ENCODE results near the gene ZNF33A.

Gene ZNF33A

GRCh38 chr10:37976091-37976879, 34.2 kb upstream of the ZNF33A start, which contains the start of gene ZNF25:
ZNF25 (minus strand) TSS chr10:37976647; CDS start chr10:37971722, 4,925 bp downstream.
- Histone ChIP-seq H3K79me1 (replicated peaks; ENCODE audit: low read length, poor library complexity, severe bottlenecking) (peaks cover 13% of the 10 kb centered on the region), H3K4me1 (ENCODE audit: control insufficient read depth, insufficient read depth, low read depth, low read length) (no peaks in the 10 kb centered on the region), H3K4me2 (ENCODE audit: low read length, poor library complexity, severe bottlenecking) (peak within 1 kb of the TSS; percentile 91), H2BK15ac (ENCODE audit: low read depth, poor library complexity, severe bottlenecking) (peak within 1 kb of the TSS; percentile 67), H3K9ac (ENCODE audit: low read length) (peak within 1 kb of the TSS; percentile 97), H3K4me3 (ENCODE audit: insufficient read depth in 1 of 2, low read depth in 1 of 2, low read length in 2 of 2) (peak within 1 kb of the TSS; percentile 94), H4K8ac (ENCODE audit: low read length) (peak within 1 kb of the TSS; percentile 94), H3K36me3 (ENCODE audit: control insufficient read depth in 1 of 2, insufficient read depth in 2 of 2, low read depth in 1 of 2, low read length in 2 of 2) (no peaks in the 10 kb centered on the region), H3K23ac (ENCODE audit: low read length in 2 of 2) (peak within 1 kb of the TSS in 1 of 2 experiments; percentile 78), H3K4ac (ENCODE audit: low read depth in 1 of 2, low read length in 2 of 2) (peak within 1 kb of the TSS; percentile 64 to 83), H4K91ac (ENCODE audit: low read length) (peak within 1 kb of the TSS; percentile 99), H3K14ac (ENCODE audit: low read length in 2 of 2) (peak within 1 kb of the TSS; percentile 66 to 91), H3K18ac (ENCODE audit: low read depth in 1 of 2, low read length in 2 of 2) (peak within 1 kb of the TSS; percentile 85 to 96), H2AK5ac (ENCODE audit: low read length, severe bottlenecking) (no peak within 1 kb of the TSS), H3K9me3 (ENCODE audit: control insufficient read depth, low read length) (no peaks in the 10 kb centered on the region), H3K27ac (ENCODE audit: low read length, poor library complexity, severe bottlenecking) (peak within 1 kb of the TSS; percentile 4), H2BK12ac (ENCODE audit: low read length in 2 of 2) (peak within 1 kb of the TSS in 1 of 2 experiments; percentile 3), H2AFZ (ENCODE audit: low read depth, low read length) (peak within 1 kb of the TSS; percentile 96), H2BK5ac (ENCODE audit: low read depth, low read length, poor library complexity, severe bottlenecking) (peak within 1 kb of the TSS; percentile 89), H3K27me3 (ENCODE audit: control insufficient read depth in 1 of 2, insufficient read depth in 1 of 2, low read length in 2 of 2) (no peaks in the 10 kb centered on the region), H2BK120ac (ENCODE audit: low read depth, low read length) (peak within 1 kb of the TSS; percentile 79)
- under 1% methylated on average over 61 of the region's 66 CpGs for WGBS
- DNase-seq, result peak; percentile 98

GRCh38 chr10:37976880-37977203, 33.6 kb upstream of the ZNF33A start:
- Histone ChIP-seq H4K91ac (ENCODE audit: low read length) (no peak overlapping the region), H3K4me3 (ENCODE audit: insufficient read depth in 1 of 2, low read depth in 1 of 2, low read length in 2 of 2) (peak overlapping the region in 1 of 2 experiments; percentile 94), H3K4me1 (ENCODE audit: control insufficient read depth, insufficient read depth, low read depth, low read length) (no peaks in the 10 kb centered on the region), H3K4me2 (ENCODE audit: low read length, poor library complexity, severe bottlenecking) (peak overlapping the region; percentile 24), H2BK15ac (ENCODE audit: low read depth, poor library complexity, severe bottlenecking) (no peak overlapping the region), H4K8ac (ENCODE audit: low read length) (no peak overlapping the region), H2AK5ac (ENCODE audit: low read length, severe bottlenecking) (no peak overlapping the region), H3K27me3 (ENCODE audit: control insufficient read depth in 1 of 2, insufficient read depth in 1 of 2, low read length in 2 of 2) (no peaks in the 10 kb centered on the region), H3K14ac (ENCODE audit: low read length in 2 of 2) (no peak overlapping the region), H3K9ac (ENCODE audit: low read length) (peak overlapping the region; percentile 97), H2AFZ (ENCODE audit: low read depth, low read length) (peak overlapping the region; percentile 93), H2BK5ac (ENCODE audit: low read depth, low read length, poor library complexity, severe bottlenecking) (no peak overlapping the region), H2BK120ac (ENCODE audit: low read depth, low read length) (no peak overlapping the region), H3K36me3 (ENCODE audit: control insufficient read depth in 1 of 2, insufficient read depth in 2 of 2, low read depth in 1 of 2, low read length in 2 of 2) (no peaks in the 10 kb centered on the region), H3K79me1 (replicated peaks; ENCODE audit: low read length, poor library complexity, severe bottlenecking) (peaks cover 10% of the 10 kb centered on the region), H3K27ac (ENCODE audit: low read length, poor library complexity, severe bottlenecking) (no peak overlapping the region), H3K9me3 (ENCODE audit: control insufficient read depth, low read length) (no peaks in the 10 kb centered on the region), H3K18ac (ENCODE audit: low read depth in 1 of 2, low read length in 2 of 2) (no peak overlapping the region), H2BK12ac (ENCODE audit: low read length in 2 of 2) (no peak overlapping the region), H3K4ac (ENCODE audit: low read depth in 1 of 2, low read length in 2 of 2) (no peak overlapping the region), H3K23ac (ENCODE audit: low read length in 2 of 2) (no peak overlapping the region)
- WGBS, result 65% methylated on average over 7 of the region's 9 CpGs
- no peak for DNase-seq

GRCh38 chr10:37991655-37992054, 18.8 kb upstream of the ZNF33A start:
- Histone ChIP-seq H3K4ac (ENCODE audit: low read depth in 1 of 2, low read length in 2 of 2) (no peak overlapping the region), H4K8ac (ENCODE audit: low read length) (no peak overlapping the region), H3K23ac (ENCODE audit: low read length in 2 of 2) (no peak overlapping the region), H2BK15ac (ENCODE audit: low read depth, poor library complexity, severe bottlenecking) (no peak overlapping the region), H3K4me2 (ENCODE audit: low read length, poor library complexity, severe bottlenecking) (no peak overlapping the region), H3K18ac (ENCODE audit: low read depth in 1 of 2, low read length in 2 of 2) (no peak overlapping the region), H2BK120ac (ENCODE audit: low read depth, low read length) (no peak overlapping the region), H3K79me1 (replicated peaks; ENCODE audit: low read length, poor library complexity, severe bottlenecking) (no peaks in the 10 kb centered on the region), H3K27me3 (ENCODE audit: control insufficient read depth in 1 of 2, insufficient read depth in 1 of 2, low read length in 2 of 2) (no peaks in the 10 kb centered on the region), H3K36me3 (ENCODE audit: control insufficient read depth in 1 of 2, insufficient read depth in 2 of 2, low read depth in 1 of 2, low read length in 2 of 2) (no peaks in the 10 kb centered on the region), H3K14ac (ENCODE audit: low read length in 2 of 2) (no peak overlapping the region), H3K27ac (ENCODE audit: low read length, poor library complexity, severe bottlenecking) (no peak overlapping the region), H3K4me3 (ENCODE audit: insufficient read depth in 1 of 2, low read depth in 1 of 2, low read length in 2 of 2) (no peak overlapping the region), H3K9ac (ENCODE audit: low read length) (no peak overlapping the region), H2AFZ (ENCODE audit: low read depth, low read length) (no peak overlapping the region), H2BK5ac (ENCODE audit: low read depth, low read length, poor library complexity, severe bottlenecking) (no peak overlapping the region), H2AK5ac (ENCODE audit: low read length, severe bottlenecking) (no peak overlapping the region), H3K9me3 (ENCODE audit: control insufficient read depth, low read length) (peaks cover 2% of the 10 kb centered on the region), H4K91ac (ENCODE audit: low read length) (no peak overlapping the region), H3K4me1 (ENCODE audit: control insufficient read depth, insufficient read depth, low read depth, low read length) (no peaks in the 10 kb centered on the region), H2BK12ac (ENCODE audit: low read length in 2 of 2) (no peak overlapping the region)
- no CpG with 5 or more reads among the region's 2 CpGs for WGBS
- no peak for DNase-seq

- H2BK5ac ChIP-seq (ENCODE audit: low read depth, low read length, poor library complexity, severe bottlenecking), result no peak overlapping the region
- H3K27ac ChIP-seq (ENCODE audit: low read length, poor library complexity, severe bottlenecking), result no peak overlapping the region
- no peak overlapping the region for H2BK120ac ChIP-seq (ENCODE audit: low read depth, low read length)
- no peaks in the 10 kb centered on the region for H3K27me3 ChIP-seq (ENCODE audit: control insufficient read depth in 1 of 2, insufficient read depth in 1 of 2, low read length in 2 of 2)
- no peak overlapping the region for H2AFZ ChIP-seq (ENCODE audit: low read depth, low read length)
- no peak for DNase-seq
- no peak overlapping the region for H3K4me2 ChIP-seq (ENCODE audit: low read length, poor library complexity, severe bottlenecking)
- H4K8ac ChIP-seq (ENCODE audit: low read length), result no peak overlapping the region
- no peak overlapping the region for H3K4me3 ChIP-seq (ENCODE audit: insufficient read depth in 1 of 2, low read depth in 1 of 2, low read length in 2 of 2)
- H3K23ac ChIP-seq (ENCODE audit: low read length in 2 of 2), result no peak overlapping the region
- no peaks in the 10 kb centered on the region for H3K4me1 ChIP-seq (ENCODE audit: control insufficient read depth, insufficient read depth, low read depth, low read length)
- no peak overlapping the region for H2AK5ac ChIP-seq (ENCODE audit: low read length, severe bottlenecking)
- no peak overlapping the region for H3K4ac ChIP-seq (ENCODE audit: low read depth in 1 of 2, low read length in 2 of 2)
- H3K36me3 ChIP-seq (ENCODE audit: control insufficient read depth in 1 of 2, insufficient read depth in 2 of 2, low read depth in 1 of 2, low read length in 2 of 2), result no peaks in the 10 kb centered on the region
- H3K18ac ChIP-seq (ENCODE audit: low read depth in 1 of 2, low read length in 2 of 2), result no peak overlapping the region
- no peaks in the 10 kb centered on the region for H3K79me1 ChIP-seq (replicated peaks; ENCODE audit: low read length, poor library complexity, severe bottlenecking)
- H3K14ac ChIP-seq (ENCODE audit: low read length in 2 of 2), result no peak overlapping the region
- H3K9me3 ChIP-seq (ENCODE audit: control insufficient read depth, low read length), result peaks cover 2% of the 10 kb centered on the region
- no peak overlapping the region for H2BK15ac ChIP-seq (ENCODE audit: low read depth, poor library complexity, severe bottlenecking)
- H4K91ac ChIP-seq (ENCODE audit: low read length), result no peak overlapping the region
- no peak overlapping the region for H3K9ac ChIP-seq (ENCODE audit: low read length)
- WGBS, result 71% methylated on average over 3 of the region's 3 CpGs
- no peak overlapping the region for H2BK12ac ChIP-seq (ENCODE audit: low read length in 2 of 2)
Measured at GRCh38 chr10:37992083-37992482, 18.4 kb upstream of the ZNF33A start.
